B cell (primary cell): ENCODE measurements around the gene TOR2A. TPM values are rescaled to one million over a fixed set of nuclear protein-coding genes. Genes with fewer than 3 reads are reported as not detected.
A peak's percentile ranks its signal among the peaks of the same experiment; 100 is the strongest.

ENCODE experiments used
- ATAC-seq: fragments of 200-7000 bp; cut with Tn5 transposase; one replicate; pipeline ENCODE4 v1.10.0; 2021; ENCODE audit warnings: low read depth, mild to moderate bottlenecking, moderate number of reproducible peaks, moderate library complexity
- CTCF ChIA-PET: fragments of 350-600 bp; sonication (Branson Sonifier 250); formaldehyde crosslinking; loops from one replicate; lab custom pipeline; 2021; ENCODE audit warnings: antibody characterized with exemption, inconsistent platforms; lab: Charles Lee
- POLR2A ChIA-PET: fragments of 350-600 bp; sonication (Branson Sonifier 250); formaldehyde crosslinking; loops from one replicate; lab custom pipeline; 2021; ENCODE audit warnings: antibody characterized with exemption; lab: Charles Lee
- DNase-seq: peaks from one replicate; pipeline ENCODE4 v3.0.0; 2013
- H2AFZ ChIP-seq: 2 replicates; pipeline ENCODE4 v1.6.1; 2012; ENCODE audit warnings: mild to moderate bottlenecking, low read depth, low read length; ENCODE audit not compliant: insufficient read depth, poor library complexity, severe bottlenecking
- H3K27ac ChIP-seq, 2 donors: 1 replicate in 1 of 2; 2 replicates in 1 of 2; pipeline ENCODE4 v1.5.1; 2012 to 2013; ENCODE audit warnings: low read length in 2 of 2, mild to moderate bottlenecking in 2 of 2, moderate library complexity in 1 of 2
- H3K27me3 ChIP-seq, 4 experiments: fragments of 200-600 bp in 1 of 4; sonication (generic) in 1 of 4; replicated peaks in 1 of 4; 1 replicate in 2 of 4; 2 replicates in 2 of 4; pipeline versions ENCODE4 v1.6.1 to v1.7.0; 2013 to 2016; ENCODE audit warnings: low read length in 3 of 4, mild to moderate bottlenecking in 2 of 4, mixed read lengths in 1 of 4, moderate library complexity in 1 of 4; ENCODE audit not compliant: insufficient read depth in 4 of 4, control insufficient read depth in 3 of 4; ENCODE audit errors: control extremely low read depth in 1 of 4
- H3K36me3 ChIP-seq, 2 experiments: replicated peaks in 1 of 2; 1 replicate in 1 of 2; 2 replicates in 1 of 2; pipeline versions ENCODE4 v1.6.1 to v1.7.1; 2013; ENCODE audit warnings: low read length in 1 of 2; ENCODE audit not compliant: insufficient read depth in 2 of 2, control insufficient read depth in 1 of 2; ENCODE audit errors: control extremely low read depth in 1 of 2, extremely low read depth in 1 of 2
- H3K4me1 ChIP-seq, 2 donors: fragments of 200-600 bp in 1 of 2; sonication (generic) in 1 of 2; 1 replicate in 1 of 2; 2 replicates in 1 of 2; pipeline versions ENCODE4 v1.5.1 to v1.6.1; 2013 to 2017; ENCODE audit warnings: low read length in 2 of 2; ENCODE audit not compliant: control insufficient read depth in 2 of 2, insufficient read depth in 2 of 2
- H3K4me2 ChIP-seq: replicated peaks from 2 replicates; pipeline ENCODE3; 2012; ENCODE audit warnings: mild to moderate bottlenecking, low read depth, low read length; ENCODE audit not compliant: poor library complexity, severe bottlenecking
- H3K4me3 ChIP-seq, 5 experiments: fragments of 200-600 bp in 1 of 5; sonication (generic) in 1 of 5; 1 replicate in 3 of 5; 2 replicates in 2 of 5; pipeline versions ENCODE4 v1.5.1 to v1.7.0; 2011 to 2016; ENCODE audit warnings: low read length in 4 of 5, mild to moderate bottlenecking in 4 of 5, low read depth in 2 of 5, control low read depth in 1 of 5, moderate library complexity in 1 of 5; ENCODE audit not compliant: insufficient read depth in 1 of 5; ENCODE audit errors: control extremely low read depth in 1 of 5, extremely low read depth in 1 of 5
- H3K79me2 ChIP-seq: fragments of 200-600 bp; sonication (generic); one replicate; pipeline ENCODE4 v1.6.0; 2016; ENCODE audit warnings: low read length; ENCODE audit not compliant: control insufficient read depth, insufficient read depth
- H3K9ac ChIP-seq: fragments of 200-600 bp; sonication (generic); 2 replicates; pipeline ENCODE4 v1.6.1; 2017; ENCODE audit warnings: mild to moderate bottlenecking, low read length, moderate library complexity
- H3K9me3 ChIP-seq, 3 donors: one replicate each; pipeline versions ENCODE4 v1.6.1 to v1.7.1; 2013; ENCODE audit warnings: low read length in 2 of 3; ENCODE audit not compliant: control insufficient read depth in 2 of 3, insufficient read depth in 1 of 3; ENCODE audit errors: control extremely low read depth in 1 of 3
- H4K20me1 ChIP-seq: 2 replicates; pipeline ENCODE4 v1.6.0; 2012; ENCODE audit warnings: mild to moderate bottlenecking, low read length; ENCODE audit not compliant: insufficient read depth, control insufficient read depth, poor library complexity, severe bottlenecking
- H3K27ac Mint-ChIP-seq: one replicate; pipeline ENCODE4 v1.8.0; 2021; ENCODE audit warnings: mixed read lengths
- H3K27me3 Mint-ChIP-seq: one replicate; pipeline ENCODE4 v1.8.0; 2021; ENCODE audit warnings: mixed read lengths
- H3K4me1 Mint-ChIP-seq: one replicate; pipeline ENCODE4 v1.8.0; 2021; ENCODE audit warnings: mixed read lengths
- H3K4me3 Mint-ChIP-seq: one replicate; pipeline ENCODE4 v1.8.0; 2021; ENCODE audit warnings: mixed read lengths
- H3K9me3 Mint-ChIP-seq: one replicate; pipeline ENCODE4 v1.8.0; 2022; ENCODE audit warnings: mixed read lengths; ENCODE audit not compliant: insufficient read depth
- CTCF ChIP-seq: fragments of 200-600 bp; IDR thresholded peaks from one replicate; pipeline ENCODE4 v1.8.0; 2022; ENCODE audit warnings: antibody characterized with exemption, mild to moderate bottlenecking
- EZH2 ChIP-seq: IDR thresholded peaks from 2 replicates; pipeline ENCODE4 v1.6.1; 2012; ENCODE audit warnings: borderline replicate concordance, low read depth, mild to moderate bottlenecking, moderate library complexity, low read length; ENCODE audit not compliant: insufficient read depth, poor library complexity, severe bottlenecking
- WGBS: methylation state at CpG from one replicate; pipeline ENCODE4 v1.1.5; 2013; ENCODE audit warnings: missing lambda C conversion rate; ENCODE audit not compliant: insufficient coverage; 5-methylcytosine and 5-hydroxymethylcytosine counted together
- intact Hi-C: fragments of 100-400 bp; cut with micrococcal nuclease; formaldehyde crosslinking; loops from one replicate; pipeline ENCODE4 v1.10.0; 2022
- polyA plus RNA-seq: library from polyadenylated mRNA; depleted of rRNA; stranded (reverse); fragments of >200 nt; gene quantifications from 2 replicates; pipeline ENCODE4 v1.2.3, GENCODE V29; 2012
- total RNA-seq, 2 donors: library from RNA; stranded (reverse); fragments of 120-200 nt in 1 of 2; gene quantifications; 1 replicate in 1 of 2; 2 replicates in 1 of 2; pipeline versions ENCODE4 v1.2.3 to v1.2.4, GENCODE V29; 2013 to 2022

The TOR2A gene
- total and polyA plus RNA-seq, 2 donors (not counting 1 experiment from before 2014, with no cell fraction given) = 15.8 to 26.5 TPM

- peaks cover 66% of the 10 kb centered on the region for H3K4me1 Mint-ChIP-seq
- Histone ChIP-seq H3K4me1 (peaks cover 43 to 82% of the 10 kb centered on the region in 2 donors), H4K20me1 (peaks cover 31% of the 10 kb centered on the region), H3K36me3 (peaks cover 0 to 7% of the 10 kb centered on the region in 2 experiments), H3K4me2 (peak overlapping the region; percentile 93), H2AFZ (peak overlapping the region; percentile 68), H3K4me3 (peak overlapping the region; percentile 24 to 91 (median 69)), H3K79me2 (peaks cover 80% of the 10 kb centered on the region), H3K9me3 (no peaks in the 10 kb centered on the region), H3K27me3 (no peaks in the 10 kb centered on the region), H3K9ac (peak overlapping the region; percentile 76), H3K27ac (peak overlapping the region; percentile 89 to 97)
- CTCF ChIA-PET = interaction anchor here (0.8 to 3.4 kb wide), 9 partner anchors 8 to 142 kb away, joined by 3 to 24 read pairs (median 4); partner anchors contain the start of genes ST6GALNAC4 and TOR2A
- 11% methylated on average over 13 of the region's 17 CpGs for WGBS
- intact Hi-C loops = loop anchor here (1.0 to 10.0 kb wide), 4 partner anchors 8 to 345 kb away; partner anchors contain the start of genes PTGES2 and STXBP1
- no peak for TF ChIP-seq EZH2
- TF ChIP-seq CTCF = no peak
- POLR2A ChIA-PET = interaction anchor here (0.6 to 3.0 kb wide), 7 partner anchors 9 to 156 kb away, joined by 3 to 18 read pairs (median 5); partner anchors contain the start of gene TOR2A
- peak overlapping the region; percentile 97 for H3K27ac Mint-ChIP-seq
- peak overlapping the region; percentile 100 for H3K4me3 Mint-ChIP-seq
- ATAC-seq (peak; percentile 50), DNase-seq (peak; percentile 80)
- no peaks in the 10 kb centered on the region for H3K9me3 Mint-ChIP-seq
- H3K27me3 Mint-ChIP-seq = no peaks in the 10 kb centered on the region
Observed at GRCh38 chr9:127779136-127779981, 44.3 kb upstream of the TOR2A start.
